ENCODE data around the gene PCGF3. TPM values are rescaled to one million over a fixed set of nuclear protein-coding genes. Genes with fewer than 3 reads are reported as not detected.

PCGF3 gene
- total RNA-seq, 1 experiment from 2014 or later = 66.3 TPM

- TF ChIP-seq ZFX (IDR thresholded peaks at IDR 0.05) (no peak), EZH2 (IDR thresholded peaks at IDR 0.05) (no peak), ZNF274 (IDR thresholded peaks at IDR 0.05; ENCODE audit: low read depth, low read length) (no peak), CBX3 (IDR thresholded peaks at IDR 0.05; ENCODE audit: low read depth) (no peak), JUND (IDR thresholded peaks at IDR 0.05) (peak; percentile 8; the same call in 1 of the 2 replicates), POLR2AphosphoS5 (IDR thresholded peaks at IDR 0.05; ENCODE audit: low read depth, low read length) (no peak), RAD21 (IDR thresholded peaks at IDR 0.05; ENCODE audit: low read depth) (0 out of 2 replicates have a peak, but pooled peaks have one; percentile 7), SIN3A (IDR thresholded peaks at IDR 0.05; ENCODE audit: low read depth) (peak; percentile 19)
- Histone ChIP-seq H3K36me3 (ENCODE audit: control insufficient read depth in 1 of 2, insufficient read depth in 2 of 2, low read length in 2 of 2) (peaks cover 31 to 40% of the 10 kb centered on the region in 2 experiments), H4K20me1 (ENCODE audit: insufficient read depth) (peaks cover 5% of the 10 kb centered on the region; the same call in 1 of the 2 replicates), H3K4me2 (ENCODE audit: low read length) (no peak overlapping the region), H3K9me2 (ENCODE audit: insufficient read depth) (no peaks in the 10 kb centered on the region), H3K27ac (ENCODE audit: low read depth, low read length) (no peak overlapping the region), H3K79me2 (ENCODE audit: insufficient read depth, low read length) (peaks cover 30% of the 10 kb centered on the region), H3K4me3 (replicated peaks in 1 of 2; ENCODE audit: low read depth in 1 of 2, low read length in 2 of 2) (no peak overlapping the region), H3K9me3 (ENCODE audit: control insufficient read depth in 1 of 2, insufficient read depth in 1 of 2, low read depth in 1 of 2, low read length in 2 of 2) (no peaks in the 10 kb centered on the region), H3K27me3 (ENCODE audit: insufficient read depth, low read length) (no peaks in the 10 kb centered on the region), H3K4me1 (ENCODE audit: control insufficient read depth in 1 of 2, insufficient read depth in 2 of 2, low read length in 2 of 2) (no peaks in the 10 kb centered on the region; a peak in 1 of 4 replicates), H2AFZ (ENCODE audit: low read depth, low read length, poor library complexity, severe bottlenecking) (no peak overlapping the region), H3K9ac (ENCODE audit: low read length) (no peak overlapping the region)
- ChIA-PET RAD21 (ENCODE audit: low non-redundant PET in 1 of 2, low total read pairs in 2 of 2, uncharacterized antibody in 2 of 2, unreplicated experiment in 2 of 2) (no interaction called here), POLR2A (interaction anchor here (1.0 kb wide), 1 partner anchor 93 kb away, joined by 3 read pairs; the partner anchor contains the start of genes ATP5ME and MYL5), CTCF (interaction anchor here (0.8 kb wide), 1 partner anchor 24 kb away, joined by 3 read pairs; no protein-coding TSS in a partner anchor)
- intact Hi-C loops (cut with micrococcal nuclease) = loop anchor here (10.0 kb wide), 1 partner anchor 218 kb away; the partner anchor contains the start of gene IDUA
- DNase-seq (ENCODE audit: low read depth, low spot score) = no peak
- 0 out of 2 replicates have a peak, but pooled peaks have one; percentile 4 for ATAC-seq
- BruUV-seq (replicated peaks) = no TSS peak
Observed at GRCh38 chr4:766559-767283, 61.1 kb downstream of the PCGF3 start.

GRCh38 chr4:768076-768475, 62.4 kb downstream of the PCGF3 start:
- intact Hi-C loops (cut with micrococcal nuclease) = loop anchor here (10.0 kb wide), 1 partner anchor 217 kb away; the partner anchor contains the start of gene IDUA
- H3K9ac ChIP-seq (ENCODE audit: low read length) = no peak overlapping the region
- no peaks in the 10 kb centered on the region; a peak in 1 of 4 replicates for H3K4me1 ChIP-seq (ENCODE audit: control insufficient read depth in 1 of 2, insufficient read depth in 2 of 2, low read length in 2 of 2)
- CTCF ChIA-PET = no interaction called here
- peaks cover 27 to 33% of the 10 kb centered on the region in 2 experiments for H3K36me3 ChIP-seq (ENCODE audit: control insufficient read depth in 1 of 2, insufficient read depth in 2 of 2, low read length in 2 of 2)
- no peak overlapping the region for H2AFZ ChIP-seq (ENCODE audit: low read depth, low read length, poor library complexity, severe bottlenecking)
- peaks cover 5% of the 10 kb centered on the region; the same call in 1 of the 2 replicates for H4K20me1 ChIP-seq (ENCODE audit: insufficient read depth)
- no peak overlapping the region for H3K4me2 ChIP-seq (ENCODE audit: low read length)
- no peak overlapping the region for H3K27ac ChIP-seq (ENCODE audit: low read depth, low read length)
- H3K9me2 ChIP-seq (ENCODE audit: insufficient read depth) = no peaks in the 10 kb centered on the region
- ATAC-seq = no peak
- no peak overlapping the region for H3K4me3 ChIP-seq (replicated peaks in 1 of 2; ENCODE audit: low read depth in 1 of 2, low read length in 2 of 2)
- RAD21 ChIA-PET (ENCODE audit: low non-redundant PET in 1 of 2, low total read pairs in 2 of 2, uncharacterized antibody in 2 of 2, unreplicated experiment in 2 of 2) = no interaction called here
- DNase-seq (ENCODE audit: low read depth, low spot score) = no peak
- no peaks in the 10 kb centered on the region for H3K27me3 ChIP-seq (ENCODE audit: insufficient read depth, low read length)
- TF ChIP-seq RAD21 (IDR thresholded peaks at IDR 0.05; ENCODE audit: low read depth) (no peak), SIN3A (IDR thresholded peaks at IDR 0.05; ENCODE audit: low read depth) (no peak), POLR2A (IDR thresholded peaks at IDR 0.05; ENCODE audit: borderline replicate concordance, extremely low read depth, insufficient read depth, insufficient read length) (no peak), POLR2AphosphoS5 (IDR thresholded peaks at IDR 0.05; ENCODE audit: low read depth, low read length) (0 out of 2 replicates have a peak, but pooled peaks have one; percentile 25), ZFX (IDR thresholded peaks at IDR 0.05) (no peak), SP1 (IDR thresholded peaks at IDR 0.05; ENCODE audit: low read depth) (no peak), CEBPB (IDR thresholded peaks at IDR 0.05; ENCODE audit: low read depth) (no peak)
- H3K9me3 ChIP-seq (ENCODE audit: control insufficient read depth in 1 of 2, insufficient read depth in 1 of 2, low read depth in 1 of 2, low read length in 2 of 2) = no peaks in the 10 kb centered on the region
- H3K79me2 ChIP-seq (ENCODE audit: insufficient read depth, low read length) = peaks cover 40% of the 10 kb centered on the region
- POLR2A ChIA-PET = no interaction called here
- BruUV-seq (replicated peaks) = no TSS peak
